IMR-90 (cell line): ENCODE measurements around the gene P4HA2. TPM values are rescaled to one million over a fixed set of nuclear protein-coding genes. Genes with fewer than 3 reads are reported as not detected.

Source experiments
- ATAC-seq: fragments of 200-7000 bp; cut with Tn5 transposase; 2 replicates; pipeline ENCODE4 v1.9.1; 2020; ENCODE audit warnings: low read depth, mild to moderate bottlenecking, moderate library complexity
- BruUV-seq: library from RNA; stranded (reverse); fragments of 400-500 nt; replicated peaks from 2 replicates; lab custom pipeline; 2021; lab: Mats Ljungman, UMichigan
- CTCF ChIA-PET: fragments of 300-600 bp; formaldehyde crosslinking; extraction: SDS; loops from one replicate; lab custom pipeline; 2021; ENCODE audit warnings: antibody characterized with exemption; lab: Yijun Ruan, JAX
- POLR2A ChIA-PET: fragments of 300-600 bp; sonication (Branson Sonifier 250); formaldehyde crosslinking; loops from one replicate; lab custom pipeline; 2022; ENCODE audit warnings: antibody characterized with exemption; ENCODE audit not compliant: unreplicated experiment; lab: Charles Lee
- DNase-seq: peaks from one replicate; pipeline ENCODE4 v3.0.0; 2013
- H2AFZ ChIP-seq: replicated peaks from 2 replicates; pipeline ENCODE3; 2013; ENCODE audit warnings: low read length, mild to moderate bottlenecking; ENCODE audit not compliant: poor library complexity
- H2AK5ac ChIP-seq: 2 replicates; pipeline ENCODE4 v1.6.1; 2013; ENCODE audit warnings: low read depth, low read length, inconsistent platforms
- H2AK9ac ChIP-seq: replicated peaks from 2 replicates; pipeline ENCODE3; 2013; ENCODE audit warnings: mild to moderate bottlenecking, low read depth, low read length, moderate library complexity; ENCODE audit not compliant: poor library complexity
- H2BK120ac ChIP-seq: 2 replicates; pipeline ENCODE4 v1.6.1; 2013; ENCODE audit warnings: low read depth, low read length, inconsistent platforms
- H2BK15ac ChIP-seq: 3 replicates; pipeline ENCODE4 v1.6.1; 2013; ENCODE audit warnings: low read depth, low read length, inconsistent platforms
- H2BK20ac ChIP-seq: 2 replicates; pipeline ENCODE4 v1.6.1; 2013; ENCODE audit warnings: low read depth, mild to moderate bottlenecking, inconsistent platforms, low read length, moderate library complexity
- H2BK5ac ChIP-seq: 2 replicates; pipeline ENCODE4 v1.6.1; 2013; ENCODE audit warnings: mild to moderate bottlenecking, low read depth, low read length, inconsistent platforms; ENCODE audit not compliant: poor library complexity, severe bottlenecking
- H3K14ac ChIP-seq: replicated peaks from 2 replicates; pipeline ENCODE4 v1.6.1; 2013; ENCODE audit warnings: low read depth, low read length, inconsistent platforms
- H3K18ac ChIP-seq: 2 replicates; pipeline ENCODE4 v1.6.1; 2013; ENCODE audit warnings: low read depth, low read length, control low read depth
- H3K23ac ChIP-seq: 2 replicates; pipeline ENCODE4 v1.6.1; 2013; ENCODE audit warnings: low read depth, low read length, inconsistent platforms
- H3K27ac ChIP-seq: 2 replicates; pipeline ENCODE4 v1.5.1; 2013; ENCODE audit warnings: mild to moderate bottlenecking, control low read depth, low read length; ENCODE audit not compliant: insufficient read depth
- H3K27me3 ChIP-seq: 2 replicates; pipeline ENCODE4 v1.6.1; 2013; ENCODE audit warnings: low read length; ENCODE audit not compliant: control insufficient read depth, insufficient read depth
- H3K36me3 ChIP-seq: 2 replicates; pipeline ENCODE4 v1.6.1; 2013; ENCODE audit warnings: low read length, mixed read lengths; ENCODE audit not compliant: control insufficient read depth, insufficient read depth
- H3K4ac ChIP-seq: 2 replicates; pipeline ENCODE4 v1.6.1; 2013; ENCODE audit warnings: low read depth, low read length, inconsistent platforms
- H3K4me1 ChIP-seq: 2 replicates; pipeline ENCODE4 v1.6.1; 2013; ENCODE audit warnings: low read length, mixed read lengths; ENCODE audit not compliant: control insufficient read depth, insufficient read depth
- H3K4me2 ChIP-seq: 2 replicates; pipeline ENCODE4 v1.6.1; 2013; ENCODE audit warnings: low read depth, mild to moderate bottlenecking, control low read depth, low read length, moderate library complexity
- H3K4me3 ChIP-seq: 2 replicates; pipeline ENCODE4 v1.5.1; 2013; ENCODE audit warnings: low read depth, mild to moderate bottlenecking, control low read depth, low read length, moderate library complexity; ENCODE audit not compliant: insufficient read depth
- H3K56ac ChIP-seq: 2 replicates; pipeline ENCODE4 v1.6.1; 2013; ENCODE audit warnings: low read length, inconsistent platforms; ENCODE audit not compliant: insufficient read depth; ENCODE audit errors: extremely low read depth
- H3K79me1 ChIP-seq, 2 experiments: 2 replicates each; pipeline ENCODE4 v1.6.1; 2013; ENCODE audit warnings: low read length in 2 of 2, inconsistent platforms in 1 of 2, low read depth in 1 of 2
- H3K9ac ChIP-seq: 2 replicates; pipeline ENCODE4 v1.6.1; 2013; ENCODE audit warnings: low read depth, low read length, control low read depth
- H3K9me1 ChIP-seq: 2 replicates; pipeline ENCODE4 v1.6.1; 2013; ENCODE audit warnings: low read length, inconsistent platforms; ENCODE audit not compliant: insufficient read depth
- H3K9me3 ChIP-seq: 2 replicates; pipeline ENCODE4 v1.6.1; 2013; ENCODE audit warnings: low read length; ENCODE audit not compliant: control insufficient read depth, insufficient read depth
- H4K20me1 ChIP-seq: 2 replicates; pipeline ENCODE4 v1.6.1; 2013; ENCODE audit warnings: low read length, inconsistent platforms; ENCODE audit not compliant: insufficient read depth
- H4K5ac ChIP-seq: 2 replicates; pipeline ENCODE4 v1.6.1; 2013; ENCODE audit warnings: mild to moderate bottlenecking, low read depth, low read length, control low read depth
- H4K8ac ChIP-seq, 2 experiments: 2 replicates each; pipeline ENCODE4 v1.6.1; 2013; ENCODE audit warnings: low read depth in 2 of 2, low read length in 2 of 2, control low read depth in 1 of 2, inconsistent platforms in 1 of 2
- H4K91ac ChIP-seq: 2 replicates; pipeline ENCODE4 v1.6.1; 2013; ENCODE audit warnings: low read depth, low read length, inconsistent platforms; ENCODE audit not compliant: insufficient read depth
- NFE2L2 ChIP-seq: fragments of 150-350 bp; IDR thresholded peaks from 2 replicates; pipeline ENCODE4 v1.6.1; 2016; ENCODE audit warnings: low read depth, mild to moderate bottlenecking, low read length
- WGBS, 2 experiments: methylation state at CpG; one replicate each; pipeline versions ENCODE4 v1.1.5 to v1.1.7; 2013; ENCODE audit warnings: missing lambda C conversion rate in 2 of 2; ENCODE audit not compliant: insufficient read length in 1 of 2; ENCODE audit errors: extremely low coverage in 2 of 2; 5-methylcytosine and 5-hydroxymethylcytosine counted together
- dilution Hi-C: fragments of 300-500 bp; cut with HindIII; formaldehyde crosslinking; loops from one replicate; pipeline ENCODE4 v1.14.3; 2018; ENCODE audit warnings: low sequenced_read_pairs; ENCODE audit not compliant: unreplicated experiment
- in situ Hi-C: fragments of 300-500 bp; cut with MboI; formaldehyde crosslinking; loops from 3 replicates; pipeline ENCODE4 v1.14.3; 2019; ENCODE audit warnings: low sequenced_read_pairs, inconsistent platforms, mixed read lengths
- intact Hi-C: fragments of 100-400 bp; cut with micrococcal nuclease; formaldehyde crosslinking; loops from 2 replicates; pipeline ENCODE4 v1.10.0; 2022
- polyA plus RNA-seq, 3 experiments: library from polyadenylated mRNA; depleted of rRNA; stranded (reverse); fragments of >200 nt; gene quantifications; 2 replicates each; pipeline ENCODE4 v1.2.3, GENCODE V29; 2012; ENCODE audit warnings: low replicate concordance in 1 of 3
- total RNA-seq: library from RNA; depleted of rRNA; stranded (reverse); fragments of >200 nt; gene quantifications from 2 replicates; pipeline ENCODE4 v1.2.3, GENCODE V29; 2012

Gene P4HA2
- total and polyA plus RNA-seq, 2 of the 4 experiments (the other 2 are of a cell fraction): 186 to 225 TPM

DNA sequence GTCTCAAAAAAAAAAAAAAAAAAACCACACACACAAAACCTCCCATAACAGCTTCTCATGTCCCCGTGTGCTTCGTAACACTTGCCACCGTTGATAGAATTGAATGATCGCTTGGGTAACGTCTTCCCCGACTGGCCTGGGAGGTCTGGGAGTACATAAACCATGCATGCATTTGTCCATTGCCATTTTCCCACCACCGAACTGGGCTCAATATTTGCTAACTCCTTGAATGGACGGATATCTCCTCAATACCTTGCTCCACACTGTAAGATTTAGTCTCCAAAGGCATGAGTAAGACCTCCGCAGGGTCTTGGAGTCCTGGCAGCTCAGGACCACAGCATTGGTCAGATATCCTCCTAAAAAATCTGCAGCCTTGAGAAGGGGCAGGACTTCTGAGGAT is 3.2 kb upstream of the P4HA2 start:
- in situ Hi-C loops: no loop called here
- WGBS, 2 experiments: 100% methylated on average over 2 of the region's 9 CpGs; no CpG with 5 or more reads in 1 of the 2 experiments

More for the DNA sequence above, 3.2 kb upstream of the P4HA2 start:
- ChIA-PET POLR2A (no interaction called here), CTCF (no interaction called here)
- Histone ChIP-seq H4K91ac (no peak overlapping the region), H2BK20ac (no peak overlapping the region), H3K4me3 (no peak overlapping the region), H4K8ac (no peak overlapping the region), H4K5ac (no peak overlapping the region), H3K9ac (no peak overlapping the region), H3K4ac (no peak overlapping the region), H2AK9ac (no peak overlapping the region), H3K27me3 (no peaks in the 10 kb centered on the region; the same call in 1 of the 2 replicates), H2AK5ac (no peak overlapping the region), H4K20me1 (peaks cover 5% of the 10 kb centered on the region; the same call in 1 of the 2 replicates), H3K56ac (no peak overlapping the region), H3K14ac (no peak overlapping the region), H2BK15ac (no peak overlapping the region), H3K18ac (no peak overlapping the region), H3K4me1 (peaks cover 8% of the 10 kb centered on the region), H3K27ac (no peak overlapping the region), H3K4me2 (no peak overlapping the region), H3K23ac (no peak overlapping the region), H2BK120ac (no peak overlapping the region), H2BK5ac (no peak overlapping the region), H3K36me3 (no peaks in the 10 kb centered on the region), H3K9me1 (peaks cover 5% of the 10 kb centered on the region; the same call in 1 of the 2 replicates), H3K79me1 (peaks cover 11 to 14% of the 10 kb centered on the region in 2 experiments), H2AFZ (no peak overlapping the region), H3K9me3 (no peaks in the 10 kb centered on the region)
- TF ChIP-seq NFE2L2: no peak
- dilution Hi-C loops (no loop called here), intact Hi-C loops (no loop called here)
- DNase-seq (no peak), ATAC-seq (no peak)
- BruUV-seq: no TSS peak
